Measurements from ENCODE around the gene LETMD1.

DNA sequence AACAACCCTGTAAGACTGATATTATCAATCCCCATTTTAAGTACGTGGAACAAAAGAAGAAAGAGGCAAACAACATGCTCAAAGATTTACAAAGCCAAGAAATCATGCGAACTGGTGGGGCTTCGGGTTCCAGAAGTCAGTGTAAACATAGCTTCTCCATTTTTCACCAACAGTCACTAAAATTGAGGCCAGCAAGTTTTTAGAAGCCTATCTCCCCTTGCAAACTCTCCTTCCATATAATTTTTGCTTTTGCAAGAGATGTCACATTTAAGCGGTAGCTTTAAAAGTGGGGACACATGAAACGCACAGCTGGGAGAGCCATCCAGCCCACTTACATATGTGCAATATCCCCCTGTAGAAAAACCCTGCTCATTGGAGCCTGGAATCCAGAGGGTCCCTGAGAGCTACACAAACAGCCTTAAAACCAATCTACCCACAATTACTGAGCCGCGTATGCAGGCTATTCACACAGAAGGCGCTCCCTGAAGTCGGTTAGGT, 22.7 kb upstream of the LETMD1 start:
- TF ChIP-seq, protein P1, sequence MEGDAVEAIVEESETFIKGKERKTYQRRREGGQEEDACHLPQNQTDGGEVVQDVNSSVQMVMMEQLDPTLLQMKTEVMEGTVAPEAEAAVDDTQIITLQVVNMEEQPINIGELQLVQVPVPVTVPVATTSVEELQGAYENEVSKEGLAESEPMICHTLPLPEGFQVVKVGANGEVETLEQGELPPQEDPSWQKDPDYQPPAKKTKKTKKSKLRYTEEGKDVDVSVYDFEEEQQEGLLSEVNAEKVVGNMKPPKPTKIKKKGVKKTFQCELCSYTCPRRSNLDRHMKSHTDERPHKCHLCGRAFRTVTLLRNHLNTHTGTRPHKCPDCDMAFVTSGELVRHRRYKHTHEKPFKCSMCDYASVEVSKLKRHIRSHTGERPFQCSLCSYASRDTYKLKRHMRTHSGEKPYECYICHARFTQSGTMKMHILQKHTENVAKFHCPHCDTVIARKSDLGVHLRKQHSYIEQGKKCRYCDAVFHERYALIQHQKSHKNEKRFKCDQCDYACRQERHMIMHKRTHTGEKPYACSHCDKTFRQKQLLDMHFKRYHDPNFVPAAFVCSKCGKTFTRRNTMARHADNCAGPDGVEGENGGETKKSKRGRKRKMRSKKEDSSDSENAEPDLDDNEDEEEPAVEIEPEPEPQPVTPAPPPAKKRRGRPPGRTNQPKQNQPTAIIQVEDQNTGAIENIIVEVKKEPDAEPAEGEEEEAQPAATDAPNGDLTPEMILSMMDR (conservative IDR thresholded peaks at IDR 0.05; ENCODE audit: low read length), result no peak
- no peak for TF ChIP-seq EZH2phosphoT487 (IDR thresholded peaks at IDR 0.05; ENCODE audit: borderline replicate concordance)
